ENCODE data around the gene GFER.
"Not testable (repeated sequence)": the region's sequence is repeated elsewhere in the genome, so short reads cannot be mapped to it uniquely, and the experiment has no call there.

GFER gene

DNA sequence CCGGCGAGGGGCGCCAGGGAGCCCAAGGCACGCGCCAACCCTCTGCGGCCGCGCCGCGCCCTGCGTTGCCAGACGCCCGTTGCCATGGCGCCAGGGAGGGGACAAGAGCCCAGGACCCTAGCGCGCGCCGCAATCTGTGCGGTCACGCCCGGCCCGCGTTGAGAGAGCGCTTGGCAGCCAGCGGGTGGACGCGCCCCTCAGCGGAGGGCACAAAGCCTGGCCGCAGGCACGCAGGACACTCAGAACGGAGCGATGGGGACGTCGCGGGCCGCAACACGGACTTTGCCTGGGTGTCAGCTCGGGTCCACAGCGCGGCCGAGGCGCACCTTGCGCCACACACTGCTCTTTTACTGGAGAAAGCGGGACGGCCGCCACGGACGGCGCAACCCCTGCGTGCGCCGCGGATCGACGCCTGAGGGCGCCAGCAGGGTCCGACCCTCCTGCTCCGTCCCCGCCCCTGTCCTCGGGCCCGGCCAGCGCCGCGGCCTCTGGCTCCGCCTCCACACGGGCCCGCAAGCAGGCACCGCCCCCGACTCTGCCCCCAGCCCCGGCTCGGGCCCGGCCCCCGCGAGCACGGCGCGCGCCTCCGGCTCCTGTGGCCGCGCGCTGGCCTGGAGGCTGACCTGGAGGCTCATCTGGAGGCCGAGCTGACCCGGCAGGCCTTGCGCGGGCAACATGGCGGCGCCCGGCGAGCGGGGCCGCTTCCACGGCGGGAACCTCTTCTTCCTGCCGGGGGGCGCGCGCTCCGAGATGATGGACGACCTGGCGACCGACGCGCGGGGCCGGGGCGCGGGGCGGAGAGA, at the start of gene GFER:
Gene GFER, plus strand, starts transcription at position 650 of the 803 bp plus-strand sequence. Its CDS starts 26 bp downstream, at position 676.
- peak; percentile 95 for DNase-seq

DNA sequence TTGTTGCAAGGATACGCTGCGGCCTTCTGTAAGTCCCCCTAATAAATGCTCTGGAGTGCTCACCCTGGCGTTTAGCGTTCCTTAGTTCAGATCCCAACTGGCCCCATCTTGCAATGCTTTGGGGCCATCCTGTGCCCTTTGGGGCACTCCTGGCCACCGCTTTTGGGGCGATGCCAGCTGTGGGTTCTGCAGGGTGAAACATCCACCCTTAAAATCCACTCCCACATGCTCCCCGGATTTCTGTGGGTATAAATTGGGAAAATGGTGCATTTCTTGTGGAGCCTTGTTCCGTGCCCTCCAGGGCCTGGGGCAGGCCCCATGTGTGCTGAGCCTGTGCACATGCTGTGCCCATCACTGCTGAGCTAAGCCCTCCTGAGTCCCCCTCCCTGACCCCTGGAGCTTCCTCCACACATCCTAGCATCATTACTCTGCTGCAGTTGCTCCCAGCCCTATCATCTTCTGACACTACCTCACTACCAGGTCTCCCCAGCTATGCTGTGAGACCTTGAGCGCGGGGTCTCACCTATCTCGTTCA, 47.0 kb upstream of the GFER start:
- DNase-seq = no peak

DNA sequence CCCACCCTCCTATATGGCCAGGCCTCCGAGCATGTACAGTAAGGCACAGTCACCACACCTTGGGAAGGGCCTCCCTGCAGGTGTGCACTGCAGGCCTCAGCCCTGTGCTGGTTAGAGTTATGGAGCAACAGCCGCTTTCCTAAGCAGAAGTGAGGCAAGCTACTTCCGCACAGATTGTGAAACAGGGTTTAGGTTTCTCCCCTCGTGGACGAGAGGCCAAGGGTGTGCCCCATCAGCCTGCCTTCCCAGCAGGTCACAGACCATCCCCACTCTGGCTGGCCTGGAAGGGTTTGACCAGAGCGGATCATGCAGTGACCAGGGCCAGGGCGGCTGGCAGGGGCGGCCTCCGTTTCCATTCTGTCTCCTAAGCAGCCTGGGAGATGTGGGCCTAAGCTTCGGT, 45.7 kb upstream of the GFER start:
- no peak for DNase-seq

DNA sequence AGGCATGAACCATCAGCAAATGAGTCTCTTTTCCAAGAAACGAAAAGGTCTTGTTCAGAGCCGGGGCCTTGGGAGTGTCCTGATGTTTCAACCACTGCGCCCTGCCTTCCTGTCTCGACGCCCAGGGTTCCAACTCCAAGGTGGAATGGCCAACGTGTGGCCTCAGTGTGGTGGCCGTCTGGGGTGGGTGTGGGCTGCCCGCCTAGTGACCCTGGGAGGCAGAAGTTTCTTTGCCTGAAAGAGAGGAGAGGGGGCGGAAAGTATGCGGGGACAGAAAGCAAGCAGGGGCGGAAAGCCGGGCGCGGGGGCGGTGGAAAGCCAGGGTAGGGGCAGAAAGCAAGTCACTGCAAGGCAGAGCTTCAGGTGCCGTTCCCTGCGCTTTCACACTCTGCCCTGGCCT, 45.1 kb upstream of the GFER start:
- DNase-seq = no peak

DNA sequence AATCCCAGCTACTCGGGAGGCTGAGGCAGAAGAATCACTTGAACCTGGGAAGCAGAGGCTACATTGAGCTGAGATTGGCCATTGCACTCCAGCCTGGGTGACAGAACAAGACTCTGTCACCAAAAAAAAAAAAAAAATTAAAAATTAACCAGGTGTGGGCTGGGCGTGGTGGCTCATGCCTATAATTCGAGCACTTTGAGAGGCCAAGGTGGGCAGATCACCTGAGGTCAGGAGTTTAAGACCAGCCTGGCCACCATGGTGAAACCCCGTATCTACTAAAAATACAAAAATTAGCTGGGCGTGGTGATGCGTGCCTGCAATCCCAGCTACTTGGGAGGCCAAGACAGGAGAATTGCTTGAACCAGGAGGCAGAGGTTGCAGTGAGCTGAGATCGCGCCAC, 44.2 kb upstream of the GFER start:
- not testable (repeated sequence) for DNase-seq

DNA sequence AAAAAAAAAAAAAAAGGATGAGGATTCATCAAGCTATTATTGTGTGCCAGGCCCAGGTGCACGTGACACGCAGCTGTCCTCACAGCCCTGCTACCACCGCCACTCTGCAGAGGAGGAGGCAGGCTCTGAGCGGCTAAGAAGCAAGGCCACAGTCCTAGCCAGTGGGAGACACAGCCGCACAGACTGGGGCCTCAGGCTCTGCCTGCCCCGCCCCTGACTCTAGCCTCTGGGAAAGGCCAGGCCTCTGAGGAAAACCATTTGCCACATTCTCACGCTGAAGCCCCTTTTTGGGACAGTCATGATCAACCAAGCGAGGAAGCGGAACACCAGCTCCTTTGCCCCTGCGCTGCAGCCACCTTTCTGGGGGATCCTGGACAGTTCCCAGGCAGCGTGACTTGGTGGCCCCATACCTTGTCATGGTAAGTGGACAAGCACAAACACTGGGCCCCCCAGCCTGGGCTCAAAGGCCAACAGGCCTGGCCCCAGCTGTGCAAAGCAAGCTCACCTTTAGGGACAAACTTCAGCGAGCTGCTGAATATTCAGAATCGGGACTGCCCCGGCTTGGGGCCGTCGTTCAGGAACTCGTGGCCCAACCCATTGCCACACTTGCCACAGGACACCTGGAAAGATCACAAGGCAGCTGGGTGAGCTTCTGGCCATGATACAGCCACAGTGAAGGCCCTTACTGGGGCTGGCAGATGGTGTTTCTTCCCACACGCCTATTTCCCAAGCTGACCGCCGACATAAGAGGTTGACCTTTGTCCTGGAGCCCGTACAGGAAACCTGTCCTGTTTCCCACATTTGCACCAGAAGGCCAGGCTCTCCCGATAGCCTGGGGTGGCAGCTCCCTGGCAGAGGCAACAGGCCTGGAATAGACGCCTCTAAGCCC, 43.5 kb upstream of the GFER start:
- DNase-seq = peak; percentile 89

DNA sequence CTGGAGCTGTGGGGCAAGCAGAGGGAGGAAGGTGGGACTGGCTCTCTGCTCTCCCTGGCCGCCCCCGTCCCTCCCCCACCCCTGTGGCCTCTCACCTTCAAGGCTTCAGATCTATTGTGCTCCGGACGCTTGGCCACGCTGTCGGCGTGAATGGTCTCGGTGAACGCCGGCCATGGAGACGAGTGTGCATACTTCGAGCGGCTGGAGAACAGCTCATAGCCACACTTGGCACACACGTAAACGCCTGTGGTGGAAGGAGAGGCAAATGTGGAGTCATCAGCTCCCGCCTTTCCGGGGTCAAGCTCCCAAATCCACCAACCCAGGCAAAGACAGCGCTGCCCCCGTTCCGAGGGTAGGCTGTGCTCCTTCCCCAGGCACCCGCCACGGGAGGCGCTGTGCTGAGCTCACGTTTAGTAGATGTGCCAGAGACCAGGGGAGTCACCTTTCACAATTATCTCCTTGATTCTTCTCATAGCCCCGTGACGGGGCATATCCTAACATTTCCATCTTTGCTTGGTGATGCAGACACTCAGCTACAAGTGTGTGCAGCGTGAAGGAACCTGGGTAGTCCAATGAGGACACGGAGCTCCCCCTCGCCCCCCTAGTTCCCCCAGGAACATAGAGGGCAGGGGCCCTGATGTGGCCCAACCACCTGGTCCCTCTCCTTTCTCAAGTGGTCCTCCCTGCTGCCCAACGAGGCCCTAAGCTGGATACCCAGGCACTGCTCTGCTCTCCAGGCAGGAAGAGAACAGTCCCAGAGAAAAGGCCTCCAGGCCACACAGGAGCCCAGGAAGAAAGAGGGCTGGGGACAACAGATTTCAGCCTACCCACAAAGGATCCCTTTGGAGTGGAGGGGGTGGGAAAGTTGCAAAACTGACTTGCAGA, 42.6 kb upstream of the GFER start:
- peak; percentile 90 for DNase-seq

DNA sequence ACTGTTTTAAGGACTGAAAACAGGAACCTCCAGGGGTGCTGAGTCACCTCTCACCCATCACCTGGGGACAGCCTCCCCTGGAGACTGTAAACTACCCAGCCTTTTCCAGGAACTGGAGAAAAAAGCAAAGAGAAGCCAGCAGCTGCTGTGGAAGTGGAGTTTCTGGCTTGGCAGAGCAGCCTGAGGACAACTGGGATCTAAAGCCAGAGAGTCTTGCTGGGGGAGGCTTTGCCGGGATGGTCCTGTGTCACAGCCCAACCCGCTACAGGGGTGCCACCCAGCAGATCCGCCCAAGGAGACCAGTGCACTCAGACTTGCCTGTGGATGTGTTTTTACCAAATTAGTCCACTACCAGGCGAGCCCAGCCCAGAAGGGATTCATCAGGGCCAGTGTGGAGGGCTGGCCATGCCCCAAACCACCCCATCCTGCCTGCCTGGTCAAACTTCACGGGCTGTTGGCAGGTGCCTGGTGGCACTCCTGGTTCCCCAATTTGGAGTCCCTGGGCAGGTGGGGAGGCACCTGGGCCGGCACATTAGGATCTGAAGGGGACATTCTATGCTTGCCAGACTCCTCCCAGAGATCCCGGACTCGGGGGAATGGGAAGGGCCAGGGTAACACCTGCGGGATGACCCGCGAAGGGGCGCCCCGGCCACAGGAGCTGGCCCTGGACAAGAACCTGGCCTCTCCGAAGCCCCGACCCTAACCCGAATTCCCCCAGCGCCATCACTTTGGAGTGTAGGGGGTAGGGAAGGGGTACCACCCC, 41.8 kb upstream of the GFER start:
- DNase-seq = peak; percentile 75

DNA sequence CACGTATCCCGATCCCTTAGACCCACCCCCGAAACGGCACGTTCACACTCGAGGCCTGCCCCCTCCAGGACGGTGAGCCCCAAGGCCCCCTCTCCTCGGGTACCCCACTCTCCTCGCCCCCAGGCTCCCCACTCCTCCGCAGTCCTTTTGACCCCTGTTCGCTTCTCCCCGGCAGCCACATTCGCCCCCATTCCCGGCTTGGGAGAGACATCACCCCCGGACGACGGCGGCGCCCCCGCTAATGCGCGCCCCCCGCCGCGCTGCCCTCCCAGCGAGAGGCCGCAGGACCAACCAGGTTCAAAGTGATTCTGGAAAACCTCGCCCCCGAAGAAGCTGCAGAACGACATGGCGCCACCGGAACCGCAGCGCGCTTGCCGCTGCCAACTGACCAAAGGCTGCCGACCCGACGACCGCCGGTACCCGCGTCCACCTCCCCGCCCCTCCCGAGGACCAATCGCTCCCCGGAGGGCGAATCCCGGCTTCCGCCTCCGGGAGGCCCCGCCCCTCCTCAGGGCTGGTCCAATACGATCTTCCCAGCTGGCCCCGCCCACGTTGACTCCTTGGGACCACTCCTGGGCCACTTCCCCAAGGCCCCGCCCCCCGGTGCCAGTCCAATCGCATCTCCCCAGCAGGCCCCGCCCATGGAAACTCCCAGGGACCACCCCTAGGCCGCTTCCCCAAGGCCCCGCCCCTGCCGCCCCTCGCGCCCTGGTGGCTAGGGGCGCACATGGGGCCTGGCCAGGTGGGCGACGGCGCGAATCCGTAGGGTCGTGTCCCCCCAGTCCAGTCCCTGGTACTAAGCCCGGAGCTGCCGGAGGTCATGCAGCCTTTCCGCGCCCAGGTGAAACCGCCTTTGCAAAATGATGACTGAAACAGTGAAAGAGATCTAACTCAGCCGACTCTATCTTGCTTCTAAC, 40.9 kb upstream of the GFER start, which contains the start of gene MSRB1:
Gene MSRB1, minus strand, starts transcription at position 390 of the 917 bp plus-strand sequence. Its CDS starts 43 bp downstream, at position 347.
- peak; percentile 99 for DNase-seq

DNA sequence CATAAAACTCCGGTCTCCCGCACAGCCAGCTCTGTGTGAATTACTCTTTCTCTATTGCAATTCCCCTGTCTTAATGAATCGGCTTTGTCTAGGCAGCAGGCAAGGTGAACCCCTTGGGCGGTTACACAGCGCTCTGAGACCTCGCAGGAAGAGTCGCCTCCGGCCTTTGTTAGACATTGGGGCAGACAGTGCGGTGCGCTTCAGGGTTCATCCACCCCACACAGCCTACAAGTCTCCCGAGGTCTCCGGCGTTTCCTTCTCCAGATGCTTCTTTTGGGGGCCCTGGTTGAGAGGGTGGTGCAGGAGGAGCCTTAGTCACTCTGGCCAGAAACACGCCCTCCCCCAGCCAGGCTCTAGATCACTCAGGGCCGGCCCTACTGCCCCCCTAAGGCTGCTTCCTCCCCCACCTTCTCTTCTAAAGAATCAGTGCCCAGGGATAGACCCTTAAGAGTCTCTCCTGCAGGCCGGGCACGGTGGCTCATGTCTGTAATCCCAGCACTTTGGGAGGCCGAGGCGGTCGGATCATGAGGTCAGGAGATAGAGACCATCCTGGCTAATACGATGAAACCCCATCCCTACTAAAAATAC, 39.3 kb upstream of the GFER start:
- DNase-seq = no peak

DNA sequence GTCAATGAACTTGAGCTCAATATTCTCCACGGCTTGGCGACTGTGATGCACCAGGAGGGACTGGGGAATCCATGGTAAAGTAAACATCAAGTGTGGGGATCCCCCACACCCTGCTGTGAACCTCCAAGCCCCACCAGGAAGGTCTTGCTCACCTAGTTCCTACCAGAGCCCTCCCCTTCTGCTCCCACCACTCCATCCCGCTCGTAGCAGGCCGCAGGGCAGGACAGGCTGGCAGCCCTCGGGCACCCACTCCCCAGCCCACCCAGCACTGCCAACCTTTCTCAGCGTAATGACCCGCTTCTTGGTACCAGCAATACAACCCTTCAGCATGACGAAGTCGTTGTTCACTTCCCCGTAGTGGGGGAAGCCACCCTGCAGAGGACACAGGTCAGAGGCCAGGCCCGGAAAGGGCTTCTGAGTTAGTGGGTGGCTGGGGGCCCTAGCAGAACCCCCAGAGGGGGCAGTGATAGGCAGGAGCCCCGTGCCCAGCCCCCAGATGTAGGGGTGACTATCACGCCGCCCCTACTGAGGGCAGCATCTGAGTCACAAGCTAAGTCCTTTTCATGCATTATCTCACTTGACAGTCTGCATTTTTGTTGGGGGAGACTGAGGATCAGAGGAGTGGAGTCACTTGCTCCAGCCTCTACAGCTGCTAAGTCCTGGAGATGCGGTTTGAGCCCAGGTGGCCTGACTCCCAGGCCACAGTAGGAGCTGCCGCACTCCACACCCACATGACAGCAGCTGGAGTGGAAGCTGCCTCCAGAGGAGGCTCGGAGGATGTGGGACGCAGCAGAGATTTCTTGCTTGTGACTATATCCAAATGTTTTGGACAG, 38.2 kb upstream of the GFER start:
- no peak for DNase-seq

DNA sequence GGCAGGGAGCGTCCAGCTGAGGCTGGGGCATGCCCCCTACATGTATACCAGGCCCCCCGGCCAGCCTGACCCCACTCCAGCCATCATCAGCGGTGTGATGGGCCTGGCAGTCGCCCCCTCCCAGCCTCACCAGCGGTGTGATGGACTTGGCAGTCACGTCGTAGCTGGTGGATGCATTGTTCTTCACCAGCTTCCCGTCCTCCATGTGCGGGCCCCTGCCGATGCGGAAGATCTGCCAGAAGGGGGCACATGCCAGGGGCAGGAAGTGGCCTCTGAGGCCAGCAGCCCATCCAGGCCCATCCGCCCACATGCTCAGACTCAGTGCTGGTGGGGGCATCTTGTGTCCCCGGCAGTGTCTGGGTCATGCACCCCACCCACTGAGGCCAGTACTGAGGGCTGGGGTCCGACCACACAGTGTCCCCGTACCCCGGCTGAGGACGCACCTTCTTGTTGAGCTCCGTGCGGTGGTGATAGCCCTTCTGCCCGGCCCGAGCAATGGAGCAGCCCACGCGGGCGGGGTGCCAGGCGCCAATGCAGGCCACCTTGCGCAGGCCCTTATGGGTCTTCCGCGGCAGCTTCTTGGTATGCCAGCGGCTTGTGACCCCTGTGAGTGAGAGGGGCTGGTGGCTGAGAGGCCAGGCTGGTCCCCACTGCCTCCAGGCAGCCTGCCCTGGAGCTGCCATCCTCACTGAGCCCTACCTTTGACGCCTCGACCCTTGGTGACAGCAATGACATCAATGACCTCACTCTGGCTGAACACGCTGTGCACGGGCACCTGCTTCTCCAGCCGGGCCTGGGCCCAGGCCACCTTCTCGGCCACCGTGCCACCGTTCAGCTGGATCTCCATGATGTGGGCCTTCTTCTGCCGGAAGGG, 37.3 kb upstream of the GFER start:
- no peak for DNase-seq

DNA sequence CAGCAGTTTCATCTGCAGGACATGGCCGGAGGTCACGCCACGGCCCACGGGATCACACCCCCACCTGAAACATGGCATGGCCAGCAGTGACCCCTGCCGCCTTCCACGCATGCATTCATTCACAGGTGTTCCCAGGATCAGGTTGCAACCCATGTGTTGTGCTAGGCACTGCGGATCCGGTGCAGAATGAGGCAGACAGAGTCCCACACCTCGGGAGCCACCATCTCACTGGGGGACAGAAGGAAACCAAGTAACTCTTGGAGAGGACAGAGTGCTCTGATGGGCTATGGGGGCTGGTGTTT, 36.7 kb upstream of the GFER start:
- DNase-seq = no peak

DNA sequence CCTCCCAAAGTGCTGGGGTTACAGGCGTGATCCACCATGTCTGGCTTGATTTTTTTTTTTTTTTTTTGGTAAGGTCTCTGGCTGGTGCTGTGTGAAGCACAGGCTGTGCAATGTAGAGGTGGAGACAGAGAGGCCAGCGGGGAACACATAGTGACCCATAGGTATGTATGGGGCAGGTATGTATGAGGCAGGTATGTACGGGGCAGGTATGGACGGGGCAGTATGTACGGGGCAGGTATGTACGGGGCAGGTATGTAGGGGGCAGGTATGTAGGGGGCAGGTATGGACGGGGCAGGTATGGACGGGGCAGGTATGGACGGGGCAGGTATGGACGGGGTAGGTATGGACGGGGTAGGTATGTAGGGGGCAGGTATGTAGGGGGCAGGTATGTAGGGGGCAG, 34.5 kb upstream of the GFER start:
- DNase-seq = no peak

DNA sequence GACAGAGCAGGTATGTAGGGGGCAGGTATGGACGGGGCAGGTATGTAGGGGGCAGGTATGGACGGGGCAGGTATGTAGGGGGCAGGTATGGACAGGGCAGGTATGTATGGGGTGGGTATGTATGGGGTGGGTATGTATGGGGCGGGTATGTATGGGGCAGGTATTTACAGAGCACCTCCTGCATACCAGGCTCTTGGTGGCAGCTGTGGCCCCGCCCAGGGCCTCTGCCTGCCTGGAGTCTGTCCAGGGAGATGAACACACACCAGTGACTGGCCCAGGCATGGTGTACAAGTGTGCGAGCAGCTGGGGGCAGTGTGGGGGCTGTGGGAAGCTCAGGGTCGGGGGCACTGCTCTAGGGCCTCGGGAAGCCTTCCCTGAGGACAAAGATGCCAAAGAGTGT, 33.9 kb upstream of the GFER start:
- no peak for DNase-seq

DNA sequence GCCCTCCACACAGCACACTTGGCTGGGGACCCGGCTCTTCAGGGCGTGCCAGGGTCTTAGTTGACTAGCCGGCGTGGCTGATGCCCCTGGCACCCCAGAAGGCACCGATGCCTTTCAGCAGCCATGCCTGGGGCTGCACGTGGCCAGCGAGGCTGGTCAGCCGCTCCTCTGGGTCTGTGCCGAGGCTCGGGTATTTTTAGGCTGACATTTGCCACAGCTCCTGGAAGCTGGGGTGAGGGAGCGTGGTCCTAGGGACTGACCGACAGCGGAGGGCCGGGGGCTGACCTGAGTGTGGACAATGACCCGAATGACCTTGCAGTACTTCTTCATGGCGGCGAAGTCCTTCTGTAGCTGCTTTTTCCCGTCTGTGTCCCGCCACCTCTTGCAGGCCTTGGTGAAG, 33.4 kb upstream of the GFER start:
- no peak for DNase-seq

DNA sequence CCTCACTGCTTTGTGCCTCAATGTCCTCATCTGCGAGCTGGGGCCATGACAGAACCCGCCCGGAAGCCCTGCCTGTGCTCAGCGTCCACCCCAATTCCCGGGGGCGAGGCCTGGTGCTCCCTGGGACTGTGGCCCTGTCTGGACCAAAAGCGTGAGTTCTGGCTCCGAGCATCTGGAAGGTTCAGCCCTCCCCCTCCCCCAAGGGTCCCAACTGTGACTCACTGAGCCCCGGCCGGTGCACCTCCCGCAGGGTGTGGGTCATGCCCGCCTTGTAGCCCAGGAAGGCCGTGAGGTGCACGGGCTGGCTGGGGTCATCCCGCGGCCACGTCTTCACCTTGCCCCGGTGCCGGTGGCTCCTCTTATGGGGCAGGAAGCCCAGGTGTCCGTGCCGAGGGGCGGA, 30.3 kb upstream of the GFER start:
- no peak for DNase-seq

DNA sequence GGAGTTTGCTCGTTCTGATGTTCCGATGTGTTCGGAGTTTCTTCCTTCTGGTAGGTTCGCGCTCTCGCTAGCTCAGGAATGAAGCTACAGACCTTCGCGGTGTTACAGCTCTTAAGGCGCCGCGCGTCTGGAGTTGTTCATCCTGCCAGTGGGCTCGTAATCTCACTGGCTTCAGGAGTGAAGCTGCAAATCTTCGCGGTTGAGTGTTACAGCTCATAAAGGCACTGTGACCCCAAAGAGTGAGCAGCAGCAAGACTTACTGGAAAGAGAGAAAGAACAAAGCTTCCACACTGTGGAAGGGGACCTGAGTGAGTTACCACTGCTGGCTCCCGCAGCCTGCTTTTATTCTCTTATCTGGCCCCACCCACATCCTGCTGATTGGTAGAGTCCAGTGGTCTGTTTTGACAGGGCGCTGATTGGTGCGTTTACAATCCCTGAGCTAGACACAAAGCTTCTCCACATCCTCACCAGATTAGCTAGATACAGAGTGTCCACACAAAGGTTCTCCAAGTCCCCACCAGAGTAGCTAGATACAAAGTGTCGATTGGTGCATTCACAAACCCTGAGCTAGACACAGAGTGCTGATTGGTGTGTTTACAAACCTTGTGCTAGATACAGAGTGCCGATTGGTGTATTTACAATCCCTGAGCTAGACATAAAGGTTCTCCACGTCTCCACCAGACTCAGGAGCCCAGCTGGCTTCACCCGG, 26.4 kb upstream of the GFER start:
- DNase-seq = not testable (repeated sequence)
